Kidney glomerular epithelial cell (primary cell): ENCODE measurements around the gene VMP1.

Experiments used
- DNase-seq: peaks from one replicate; lab custom pipeline; 2025; lab: John Stamatoyannopoulos, UW

VMP1 gene

DNA sequence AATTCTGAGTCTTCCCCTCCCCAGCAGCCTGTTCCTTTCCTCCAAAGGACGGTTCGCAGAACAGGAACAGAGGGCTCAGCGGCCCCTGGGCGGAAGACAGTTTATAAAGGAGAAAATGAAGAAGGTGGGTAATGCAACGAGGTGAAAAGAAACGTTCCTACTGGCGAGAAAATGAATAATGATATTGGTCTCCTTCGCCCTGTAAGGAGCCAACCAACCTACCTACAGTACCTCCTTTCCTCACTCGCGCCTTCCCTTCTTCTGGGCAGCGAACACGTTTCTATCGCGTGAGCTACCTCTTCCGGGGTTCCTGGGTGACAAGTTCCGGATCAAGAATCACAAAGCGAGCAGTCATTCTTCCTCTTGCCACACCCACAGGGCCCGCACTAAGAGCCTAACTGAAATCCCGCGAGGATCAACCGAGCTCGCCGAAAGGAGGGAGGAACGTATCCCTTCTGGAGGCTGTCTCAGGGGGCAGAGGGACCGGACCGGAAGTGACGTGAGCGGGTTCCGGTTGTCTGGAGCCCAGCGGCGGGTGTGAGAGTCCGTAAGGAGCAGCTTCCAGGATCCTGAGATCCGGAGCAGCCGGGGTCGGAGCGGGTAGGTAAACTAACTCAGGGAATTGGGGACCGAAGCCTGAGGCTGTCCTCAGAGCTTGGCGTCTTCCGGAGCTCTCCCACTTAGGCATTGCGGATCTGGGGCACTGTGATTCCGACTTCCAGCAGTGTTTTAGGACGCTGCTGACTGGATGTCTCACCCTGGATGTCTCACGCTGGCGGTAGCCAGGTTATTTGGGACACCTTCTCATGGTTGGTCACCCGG is at the start of gene VMP1, which contains the start of gene PTRH2:
Gene VMP1 (plus strand): TSS at position 506 of the 822 bp plus-strand sequence. CDS start 23,793 bp downstream, outside the sequence.
Gene PTRH2 (minus strand): TSS at position 282 of the 822 bp plus-strand sequence. CDS start 9,452 bp downstream, outside the sequence.
- DNase-seq, result peak; percentile 100

- DNase-seq, result no peak
Measured at GRCh38 chr17:59666235-59666634, 41.2 kb upstream of the VMP1 start.

DNA sequence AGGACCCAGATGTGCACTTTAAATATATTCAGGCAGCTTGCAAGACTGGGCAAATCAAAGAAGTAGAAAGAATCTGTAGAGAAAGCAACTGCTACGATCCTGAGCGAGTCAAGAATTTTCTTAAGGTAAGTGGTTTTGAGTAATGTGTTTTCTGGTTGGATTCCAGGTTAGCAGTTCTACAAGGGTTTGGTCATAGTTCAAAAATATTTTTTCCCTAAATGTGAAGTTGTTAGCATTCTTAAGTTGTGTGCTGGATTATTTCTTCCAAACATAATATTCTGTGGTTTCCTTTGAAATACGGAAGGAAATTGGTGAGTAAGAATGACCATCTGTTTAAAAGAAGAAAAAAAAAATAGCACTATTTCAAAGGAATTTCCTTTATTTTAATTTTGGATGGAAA is 38.6 kb upstream of the VMP1 start:
- peak; percentile 90 for DNase-seq

DNA sequence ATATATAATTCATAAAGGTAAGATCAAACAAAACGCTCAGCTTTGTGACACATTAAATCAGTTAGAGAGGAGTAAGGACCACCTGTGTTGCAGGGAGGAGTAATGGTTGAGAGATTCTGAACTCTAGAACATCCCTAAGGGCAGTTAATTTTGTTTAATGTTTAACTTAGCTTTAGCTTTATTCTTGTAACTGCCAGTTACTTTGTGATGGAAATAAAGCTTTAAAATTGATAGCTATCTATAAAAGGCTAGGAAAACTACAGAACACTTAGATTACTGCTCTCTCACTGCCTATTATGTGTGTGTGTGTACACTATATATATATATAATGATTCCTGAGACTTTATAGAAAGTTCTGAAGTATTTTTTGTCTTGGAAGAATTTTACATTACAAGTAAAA is 38.0 kb upstream of the VMP1 start:
- peak; percentile 73 for DNase-seq

GRCh38 chr17:59669944-59670343 is 37.5 kb upstream of the VMP1 start:
- no peak for DNase-seq

DNA sequence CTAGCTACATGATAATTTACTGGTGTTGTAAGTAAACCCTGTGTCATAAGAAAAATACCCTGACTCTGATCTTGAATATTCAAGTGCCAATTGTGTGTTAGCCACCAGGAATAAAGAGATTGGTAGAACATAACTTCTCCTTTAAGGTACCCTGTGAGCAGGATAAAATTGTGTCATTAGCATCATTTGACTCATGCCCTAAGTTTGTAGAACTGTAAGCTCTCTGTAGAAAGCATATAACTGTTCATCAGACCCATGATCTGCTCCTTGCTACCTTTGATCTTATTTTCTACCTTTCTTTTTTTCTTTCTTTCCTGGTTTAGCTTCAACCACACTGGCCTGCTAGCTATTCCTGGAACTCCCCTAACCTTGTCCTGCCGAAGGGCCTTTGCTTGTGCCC is 36.1 kb upstream of the VMP1 start:
- no peak for DNase-seq

DNA sequence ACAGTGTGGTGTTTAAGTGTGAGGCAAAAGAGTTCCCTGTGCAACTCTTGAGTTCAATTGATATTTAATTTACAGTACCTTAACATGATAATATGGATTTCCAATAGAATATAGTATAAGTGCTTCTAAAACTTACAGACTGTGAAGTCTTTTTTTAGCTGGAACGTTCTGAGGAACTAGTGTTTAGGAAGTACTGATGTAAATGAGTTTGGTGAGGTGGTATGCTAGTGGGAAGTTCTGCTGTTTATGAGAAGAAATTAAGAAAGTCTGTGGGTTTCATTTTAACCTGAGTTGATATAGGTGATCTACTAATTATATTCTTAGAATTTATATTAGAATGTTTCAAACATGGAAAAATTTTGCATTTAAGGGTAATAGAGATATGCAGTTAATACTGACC is 32.2 kb upstream of the VMP1 start:
- no peak for DNase-seq

GRCh38 chr17:59676716-59677115 is 30.7 kb upstream of the VMP1 start:
- DNase-seq, result no peak

- no peak for DNase-seq
Measured at GRCh38 chr17:59678918-59679317, 28.5 kb upstream of the VMP1 start.

DNA sequence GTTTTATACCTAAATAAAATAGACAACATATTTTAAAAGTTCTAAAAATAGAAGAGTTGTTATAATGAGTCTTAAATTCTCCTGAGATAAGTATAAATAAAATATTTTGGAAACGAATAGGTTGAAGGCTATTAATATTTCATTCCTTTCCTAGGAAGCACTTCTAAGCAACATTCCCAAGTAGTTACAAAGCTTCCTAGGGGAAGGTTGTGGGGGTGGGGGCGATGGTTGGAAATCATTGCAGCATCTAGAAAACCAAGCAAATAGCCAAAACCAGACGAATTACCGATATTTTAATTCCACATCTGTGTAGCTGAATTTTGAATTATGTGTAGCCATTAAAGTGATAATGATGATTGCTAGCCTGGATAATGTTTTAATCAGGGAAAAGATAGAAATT is 27.1 kb upstream of the VMP1 start:
- DNase-seq, result no peak

- no peak for DNase-seq
Measured at GRCh38 chr17:59683283-59683682, 24.2 kb upstream of the VMP1 start.

DNA sequence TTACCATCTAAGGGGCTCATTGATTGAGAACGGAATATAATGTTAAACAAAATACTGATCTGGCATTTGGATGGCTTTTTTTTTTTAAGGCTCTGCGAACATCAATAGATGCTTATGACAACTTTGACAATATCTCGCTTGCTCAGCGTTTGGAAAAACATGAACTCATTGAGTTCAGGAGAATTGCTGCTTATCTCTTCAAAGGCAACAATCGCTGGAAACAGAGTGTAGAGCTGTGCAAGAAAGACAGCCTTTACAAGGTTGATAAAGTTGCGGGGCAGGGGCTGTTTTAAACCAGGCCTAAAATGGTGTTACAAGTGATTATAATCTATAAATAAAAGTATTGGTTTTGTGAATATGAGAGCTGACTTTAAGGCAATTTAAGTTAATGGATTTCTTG is 22.5 kb upstream of the VMP1 start:
- DNase-seq, result no peak

DNA sequence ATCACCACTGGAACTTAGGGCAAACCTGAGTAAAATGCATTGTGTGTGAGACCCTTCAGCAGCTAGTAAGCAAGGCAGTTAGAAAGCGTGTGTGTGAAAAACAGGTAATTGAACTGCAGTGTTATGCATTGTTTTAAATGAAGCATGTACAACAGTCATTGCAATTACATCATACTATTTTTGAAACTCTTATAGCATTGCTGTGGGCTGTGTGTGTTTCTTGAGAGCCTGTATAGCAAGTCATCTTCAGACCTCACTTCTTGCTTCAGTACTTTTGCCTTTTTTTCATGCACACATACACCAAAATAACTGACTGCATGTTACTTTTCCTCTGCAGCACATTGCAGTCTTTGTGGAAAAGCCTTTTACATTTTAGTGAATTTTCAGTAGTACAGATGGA is 19.4 kb upstream of the VMP1 start:
- DNase-seq, result no peak

DNA sequence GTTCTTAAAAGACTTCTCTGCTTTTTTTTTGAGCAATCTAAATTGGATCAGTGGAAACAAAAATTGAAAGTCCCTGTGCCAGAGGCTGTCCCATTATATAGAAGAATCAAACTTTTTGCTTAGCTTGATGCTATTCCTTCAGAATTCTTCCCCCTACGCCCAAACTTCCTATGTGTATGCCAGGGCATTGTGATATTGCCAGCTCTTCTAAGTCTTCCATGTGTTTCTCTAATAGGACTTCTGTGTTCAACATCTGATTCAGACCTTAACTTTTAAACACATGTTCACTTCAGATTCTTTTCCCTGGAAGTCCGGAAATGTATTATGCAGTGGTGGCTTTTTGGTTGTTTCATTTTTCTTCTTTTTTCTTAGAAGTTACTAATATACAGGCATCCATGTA is 19.0 kb upstream of the VMP1 start:
- DNase-seq, result no peak

DNA sequence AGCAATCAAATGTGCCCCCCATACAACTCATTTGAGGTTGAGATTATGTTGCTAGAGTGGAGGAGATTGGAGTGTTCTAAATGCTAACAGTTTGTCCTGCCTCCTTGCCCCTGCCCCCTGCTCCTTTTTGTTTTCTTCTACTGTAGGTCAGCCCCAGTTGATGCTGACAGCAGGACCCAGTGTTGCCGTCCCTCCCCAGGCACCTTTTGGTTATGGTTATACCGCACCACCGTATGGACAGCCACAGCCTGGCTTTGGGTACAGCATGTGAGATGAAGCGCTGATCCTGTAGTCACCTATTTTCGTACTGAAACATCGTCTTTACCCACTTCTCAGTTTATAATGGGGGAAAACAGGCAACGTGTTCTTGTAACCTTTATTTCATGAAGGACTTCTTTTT is 13.9 kb upstream of the VMP1 start:
- no peak for DNase-seq

DNA sequence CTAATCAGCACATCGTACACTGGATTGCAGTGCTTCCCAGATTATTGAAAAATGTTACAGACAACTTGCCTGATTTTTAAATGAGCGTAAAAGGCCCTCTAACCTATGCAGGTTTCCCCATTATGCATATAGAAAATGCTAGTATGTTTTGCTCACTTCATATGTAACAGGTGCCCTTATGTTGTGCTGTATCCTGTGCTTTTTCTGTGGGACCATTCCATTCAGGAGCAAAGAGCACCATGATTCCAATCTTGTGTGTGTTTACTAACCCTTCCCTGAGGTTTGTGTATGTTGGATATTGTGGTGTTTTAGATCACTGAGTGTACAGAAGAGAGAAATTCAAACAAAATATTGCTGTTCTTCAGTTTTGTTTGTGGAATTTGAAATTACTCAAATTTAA is 13.1 kb upstream of the VMP1 start:
- DNase-seq, result no peak

GRCh38 chr17:59695945-59696681 is 11.3 kb upstream of the VMP1 start:
- DNase-seq, result no peak

GRCh38 chr17:59696682-59697277 is 10.7 kb upstream of the VMP1 start:
- DNase-seq, result no peak

- DNase-seq, result no peak
Measured at GRCh38 chr17:59698143-59698542, 9.3 kb upstream of the VMP1 start.

- DNase-seq, result no peak
Measured at GRCh38 chr17:59699218-59699617, 8.2 kb upstream of the VMP1 start.

DNA sequence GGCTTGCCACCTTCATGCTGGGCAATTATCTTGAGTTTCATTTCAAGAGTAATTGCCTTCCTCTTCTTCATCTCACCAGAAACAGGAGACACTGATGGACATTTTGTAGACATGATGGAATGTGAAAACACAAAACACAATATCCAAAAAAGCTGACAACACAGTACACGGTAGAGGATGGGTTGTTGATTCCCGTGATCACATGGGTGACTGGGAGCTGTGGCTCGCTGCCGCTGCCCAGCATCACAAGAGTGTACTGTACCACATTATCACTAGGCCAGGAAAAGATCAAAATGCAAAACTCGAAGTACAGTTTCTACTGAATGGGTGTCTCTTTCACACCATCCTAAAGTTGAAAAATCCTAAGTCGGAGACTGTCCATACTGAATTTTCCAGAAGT is 7.7 kb upstream of the VMP1 start:
- no peak for DNase-seq

DNA sequence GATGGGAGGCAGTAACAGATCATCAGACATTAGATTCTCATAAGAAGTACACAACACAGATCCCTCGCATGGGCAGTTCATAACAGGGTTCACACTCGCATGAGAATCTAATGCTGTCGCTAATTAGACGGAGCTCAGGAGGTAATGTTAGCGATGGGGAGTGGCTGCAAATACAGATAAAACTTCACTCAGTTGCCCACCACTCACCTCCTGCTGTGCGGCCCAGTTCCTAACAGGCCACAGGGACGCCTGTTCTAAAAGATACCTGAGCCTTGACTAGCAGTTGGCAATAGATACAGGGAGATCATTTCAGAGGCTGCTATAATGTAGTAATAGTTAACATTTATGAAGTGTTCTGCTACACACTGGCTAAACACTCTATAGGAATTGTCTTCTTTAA is 5.2 kb upstream of the VMP1 start:
- DNase-seq, result no peak

DNA sequence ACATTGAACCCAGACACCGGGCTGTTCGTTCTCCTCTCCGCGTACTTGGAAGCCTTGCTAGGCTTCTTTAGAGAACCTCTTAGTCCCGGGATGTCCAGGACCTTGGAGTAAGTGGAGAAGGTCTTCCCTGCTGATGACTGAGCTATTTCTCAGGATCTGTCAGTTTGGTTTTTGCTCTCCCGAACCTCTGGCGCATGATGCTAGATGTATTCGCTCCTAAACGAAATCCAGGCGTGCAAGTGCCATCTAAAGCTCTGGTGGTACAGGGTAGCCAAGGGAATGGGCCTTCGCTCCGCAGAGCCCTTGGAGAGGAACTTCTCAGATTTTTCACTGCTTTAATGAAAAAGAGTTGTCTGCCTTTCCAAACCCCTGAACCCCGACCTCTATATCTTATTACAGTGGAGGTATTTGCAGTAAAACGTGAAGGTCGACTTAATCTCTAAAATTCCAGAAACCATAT is 547 bp downstream of the VMP1 start:
- no peak for DNase-seq
